Measurements from ENCODE around the gene PEMT. TPM values are rescaled to one million over a fixed set of nuclear protein-coding genes. Genes with fewer than 3 reads are reported as not detected.

PEMT gene
- total RNA-seq, 1 experiment from 2014 or later, result 53.1 TPM

GRCh38 chr17:17456251-17456650 lies 135.3 kb downstream of the PEMT start (continued):
- TF ChIP-seq ZBTB21 (CRISPR knock-in tag; IDR thresholded peaks at IDR 0.05; ENCODE audit: borderline replicate concordance), result no peak
- TF ChIP-seq ATF1 (CRISPR knock-in tag; IDR thresholded peaks at IDR 0.05), result no peak
- no peak for TF ChIP-seq SOX15 (CRISPR knock-in tag; IDR thresholded peaks at IDR 0.05)
- TF ChIP-seq NFE2L1 (CRISPR knock-in tag; IDR thresholded peaks at IDR 0.05), result no peak

Other genes with a start within 250 kb of the PEMT start
- 15.9 to 21.1 TPM (median 18.1 TPM) in 3 replicates for gene MED9, start 114.7 kb downstream of the PEMT start, total RNA-seq (2021)
- gene RASD1, start 95.3 kb downstream of the PEMT start, total RNA-seq (2021), result 5.1 to 5.3 TPM (median 5.2 TPM) in 3 replicates
- 7.3 to 12.7 TPM (median 8.1 TPM) in 3 replicates for gene RAI1, start 89.8 kb upstream of the PEMT start, total RNA-seq (2021)
- gene SREBF1, start 245.3 kb upstream of the PEMT start, total RNA-seq (2021), result 72.3 to 93.7 TPM (median 76.7 TPM) in 3 replicates

All from WTC11 (cell line).